RKO (cell line): Measurements from ENCODE around the gene C1GALT1C1.
"Not testable (repeated sequence)": the region's sequence is repeated elsewhere in the genome, so short reads cannot be mapped to it uniquely, and the experiment has no call there.

Experiments used
- DNase-seq: peaks from one replicate; pipeline ENCODE4 v3.0.0-alpha.2; 2016; ENCODE audit warnings: low spot score

C1GALT1C1 gene

GRCh38 chrX:120629667-120630537 lies at the start of gene C1GALT1C1:
TSS of gene C1GALT1C1 (minus strand) at chrX:120630054. CDS start at chrX:120627166, 2,888 bp downstream.
- DNase-seq, result peak; percentile 93

- no peak for DNase-seq
Observed at GRCh38 chrX:120677004-120677652, 47.3 kb upstream of the C1GALT1C1 start.

DNA sequence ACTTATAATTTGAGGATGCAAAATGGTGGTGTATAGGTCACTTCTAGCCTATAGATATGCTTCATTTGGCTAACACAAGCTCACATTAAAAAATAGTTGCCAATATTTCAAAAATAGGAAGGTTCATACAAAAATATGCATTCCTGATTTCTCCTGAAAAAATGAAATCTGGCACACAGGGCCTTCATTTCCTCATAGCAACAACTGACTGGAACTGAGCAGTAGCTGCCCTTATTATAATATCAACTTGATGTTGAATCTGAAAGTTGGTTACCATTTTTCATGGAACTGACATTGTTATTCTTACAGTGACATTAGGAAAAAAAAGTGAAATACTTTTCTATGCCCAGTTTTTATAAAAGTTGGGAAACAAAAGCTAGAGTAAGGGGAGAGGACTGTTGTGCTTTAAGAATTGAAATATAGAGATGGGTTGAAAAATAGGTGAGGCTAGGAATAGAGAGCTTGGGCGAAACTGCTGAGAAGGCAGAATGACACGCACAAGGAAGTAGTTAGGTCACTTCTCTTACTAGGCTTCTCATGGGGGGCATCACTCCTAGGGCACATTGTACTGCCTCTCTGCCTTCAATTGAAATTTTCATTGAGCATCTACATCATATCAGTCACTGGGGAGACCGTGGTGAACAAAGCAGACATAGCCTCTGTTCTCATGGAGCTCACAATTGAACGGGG lies 43.1 kb upstream of the C1GALT1C1 start:
- DNase-seq, result no peak

DNA sequence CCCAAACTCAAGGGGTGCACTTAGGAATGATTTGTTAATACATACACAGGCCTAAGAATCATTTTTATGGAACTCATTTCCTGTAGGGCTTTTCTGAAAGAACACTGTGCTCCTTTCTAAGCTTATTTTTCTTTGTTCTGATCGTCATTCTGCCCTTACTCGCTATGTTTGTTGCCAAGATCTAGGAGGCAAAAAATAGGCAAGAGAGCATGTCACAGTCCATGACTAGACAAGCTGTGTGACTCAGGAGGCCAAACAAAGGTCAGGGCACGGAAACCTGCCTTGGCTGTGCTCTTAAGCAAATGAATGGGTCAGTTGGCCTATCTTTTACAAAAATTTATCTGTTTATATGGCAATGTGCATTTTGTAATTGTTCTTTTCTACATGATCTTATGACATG lies 42.5 kb upstream of the C1GALT1C1 start:
- peak; percentile 73 for DNase-seq

- no peak for DNase-seq
Observed at GRCh38 chrX:120671963-120672362, 42.1 kb upstream of the C1GALT1C1 start.

DNA sequence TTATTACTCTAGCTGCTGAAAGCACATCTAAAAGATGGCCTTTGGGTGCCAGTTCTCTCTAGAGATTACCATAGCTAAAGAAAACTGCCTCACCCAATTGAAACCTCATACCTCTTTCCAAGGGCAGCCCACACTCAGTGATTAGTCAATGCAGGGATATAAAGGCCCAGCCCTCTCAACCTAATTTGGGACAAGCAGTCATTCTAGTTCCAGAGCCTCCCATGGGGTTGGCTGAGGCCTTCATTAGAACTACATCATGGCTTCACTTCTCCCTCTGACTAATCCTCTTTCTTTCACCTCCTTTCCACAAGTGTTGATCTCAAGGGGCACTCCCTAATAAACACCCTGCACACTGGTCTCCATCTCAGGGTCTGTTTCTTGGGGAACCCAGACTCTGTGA lies 38.5 kb upstream of the C1GALT1C1 start:
- no peak for DNase-seq

DNA sequence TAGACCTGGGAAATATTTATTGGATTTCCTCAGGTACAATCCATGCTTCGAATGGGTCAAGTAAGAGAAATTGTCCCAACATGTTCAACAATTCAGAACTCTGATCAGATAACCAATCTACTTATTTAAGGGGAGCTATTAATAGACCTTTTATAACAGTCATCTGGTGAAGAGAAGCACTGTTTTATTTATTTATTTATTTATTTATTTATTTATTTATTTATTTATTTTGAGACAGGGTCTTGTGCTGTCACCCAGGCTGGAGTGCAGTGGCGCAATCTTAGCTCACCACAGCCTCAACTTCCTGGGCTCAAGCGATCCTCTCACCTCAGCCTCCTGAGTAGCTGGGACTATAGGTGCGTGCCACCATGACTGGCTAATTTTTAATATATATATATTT lies 34.7 kb upstream of the C1GALT1C1 start:
- DNase-seq, result not testable (repeated sequence)

DNA sequence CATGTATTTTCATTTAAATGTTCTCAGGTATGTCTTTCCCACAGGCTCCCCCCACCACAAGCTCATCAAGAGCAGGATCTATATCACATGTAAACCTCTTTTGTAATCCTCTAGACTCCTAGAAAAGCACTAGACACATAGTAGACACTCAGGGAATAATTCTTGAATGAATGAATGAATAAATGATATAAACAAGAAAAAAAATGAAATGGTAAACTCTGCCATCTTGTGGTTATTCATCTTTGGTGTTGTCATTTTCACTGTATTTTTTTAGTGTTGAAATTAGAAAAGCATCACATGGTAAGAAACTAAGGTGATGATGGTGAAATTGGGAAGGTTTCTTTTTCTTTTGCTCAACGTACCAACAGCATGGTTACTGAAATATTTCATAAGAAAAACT lies 34.2 kb upstream of the C1GALT1C1 start:
- DNase-seq, result peak; percentile 42

DNA sequence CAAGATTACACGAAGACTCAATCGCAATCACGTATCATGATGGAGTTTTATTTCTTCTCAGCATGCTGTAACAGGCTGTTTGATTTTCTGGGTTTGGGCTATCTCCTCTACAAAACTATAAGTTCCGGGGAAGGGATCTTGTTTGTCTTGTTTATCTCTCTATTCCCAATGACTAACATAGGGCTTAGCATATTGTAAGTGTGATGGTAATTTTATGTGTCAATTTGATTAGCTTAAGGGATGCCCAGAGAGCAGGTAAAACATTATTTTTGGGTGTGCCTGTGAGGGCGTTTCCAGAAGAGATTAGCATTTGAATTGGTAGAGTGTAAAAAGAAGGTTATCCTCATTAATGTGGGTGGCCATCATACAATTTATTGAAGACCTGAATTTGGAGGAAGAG lies 32.8 kb upstream of the C1GALT1C1 start:
- DNase-seq, result no peak

GRCh38 chrX:120660637-120661036 lies 30.8 kb upstream of the C1GALT1C1 start:
- DNase-seq, result no peak

- DNase-seq, result peak; percentile 27
Observed at GRCh38 chrX:120653000-120653399, 23.1 kb upstream of the C1GALT1C1 start.

DNA sequence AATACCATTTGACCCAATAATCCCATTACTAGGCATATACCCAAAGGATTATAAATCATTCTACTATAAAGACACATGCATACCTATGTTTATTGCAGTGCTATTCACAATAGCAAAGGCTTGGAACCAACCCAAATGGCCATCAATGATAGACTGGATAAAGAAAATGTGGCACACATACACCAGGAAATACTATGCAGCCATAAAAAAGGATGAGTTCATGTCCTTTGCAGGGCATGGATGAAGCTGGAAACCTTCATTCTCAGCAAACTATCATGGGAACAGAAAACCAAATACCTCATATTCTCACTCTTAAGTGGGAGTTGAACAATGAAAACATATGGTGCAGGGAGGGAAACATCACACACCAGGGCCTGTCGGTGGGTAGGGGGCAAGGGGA lies 22.4 kb upstream of the C1GALT1C1 start:
- not testable (repeated sequence) for DNase-seq

GRCh38 chrX:120647127-120647526 lies 17.3 kb upstream of the C1GALT1C1 start:
- DNase-seq, result no peak

DNA sequence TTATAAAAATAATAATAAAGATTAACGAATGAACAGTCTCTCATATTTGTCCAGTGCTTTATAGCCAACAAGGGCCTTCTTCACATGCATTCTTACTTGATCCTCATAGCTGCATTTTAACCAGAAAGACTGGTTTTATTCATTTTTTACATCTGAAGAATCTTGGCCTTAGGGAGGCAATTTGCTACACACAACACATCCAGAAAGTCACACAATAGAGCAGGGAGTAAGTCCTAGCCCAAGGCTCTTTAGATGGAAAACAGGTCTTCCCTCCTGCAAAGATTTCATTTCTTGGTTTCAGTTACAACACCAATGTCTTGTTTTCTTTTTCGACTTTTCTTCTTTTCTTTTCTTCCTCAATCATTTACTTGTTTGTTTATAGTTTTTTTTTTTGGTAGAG lies 13.0 kb upstream of the C1GALT1C1 start:
- no peak for DNase-seq

- DNase-seq, result no peak
Observed at GRCh38 chrX:120638619-120639018, 8.8 kb upstream of the C1GALT1C1 start.

- DNase-seq, result no peak
Observed at GRCh38 chrX:120625371-120625770, 4.5 kb downstream of the C1GALT1C1 start.

- no peak for DNase-seq
Observed at GRCh38 chrX:120617996-120618630, 11.7 kb downstream of the C1GALT1C1 start.

GRCh38 chrX:120614816-120615215 lies 15.0 kb downstream of the C1GALT1C1 start:
- no peak for DNase-seq

DNA sequence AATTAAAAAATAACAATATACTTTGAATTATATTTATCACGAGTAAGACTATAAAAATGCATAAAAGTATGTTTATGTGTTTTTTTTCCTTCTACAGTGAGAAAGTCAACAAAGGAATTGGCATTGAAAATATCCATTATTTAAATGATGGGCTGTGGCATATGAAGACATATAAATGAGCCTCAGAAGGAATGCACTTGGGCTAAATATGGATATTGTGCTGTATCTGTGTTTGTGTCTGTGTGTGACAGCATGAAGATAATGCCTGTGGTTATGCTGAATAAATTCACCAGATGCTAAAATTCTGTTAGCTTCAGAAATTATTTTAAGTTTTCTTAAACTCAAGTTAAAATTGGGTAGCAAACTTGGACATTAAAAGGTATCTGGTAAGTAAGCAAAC lies 17.8 kb downstream of the C1GALT1C1 start:
- DNase-seq, result no peak

GRCh38 chrX:120604361-120604782 lies 25.5 kb downstream of the C1GALT1C1 start:
- DNase-seq, result peak; percentile 76

DNA sequence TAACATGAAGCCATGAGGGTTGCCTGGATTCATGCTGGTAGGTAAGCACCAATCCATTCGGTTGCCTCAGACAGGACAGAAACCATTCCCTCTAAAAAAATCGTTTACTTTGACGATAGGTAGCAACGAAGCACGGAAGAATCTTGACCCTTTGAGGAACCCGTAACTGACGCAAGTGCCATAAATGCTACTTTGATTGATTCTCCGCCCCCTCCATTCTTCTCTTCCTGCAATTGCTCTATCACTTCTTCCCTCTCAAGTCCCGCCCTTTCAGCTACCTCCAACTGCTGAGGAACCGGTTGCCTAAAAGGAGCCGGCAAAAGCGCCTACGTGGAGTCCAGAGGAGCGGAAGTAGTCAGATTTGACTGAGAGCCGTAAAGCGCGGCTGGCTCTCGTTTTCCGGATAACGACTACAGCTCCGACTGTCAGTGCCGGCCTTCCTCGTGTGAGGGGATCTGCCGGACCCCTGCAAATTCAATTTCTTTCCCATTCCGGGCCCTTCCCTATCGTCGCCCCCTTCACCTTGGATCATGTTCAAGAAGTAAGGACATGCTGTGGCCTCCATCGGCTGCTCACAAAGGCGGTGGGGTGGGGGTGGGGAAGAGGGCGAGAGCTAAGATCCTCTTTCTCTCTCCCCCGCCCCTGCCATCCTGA lies 26.0 kb downstream of the C1GALT1C1 start, which contains the start of gene MCTS1:
TSS of gene MCTS1 (plus strand) at position 395 of the 654 bp plus-strand sequence. CDS start at position 531, 136 bp downstream.
- DNase-seq, result peak; percentile 91

- DNase-seq, result no peak
Observed at GRCh38 chrX:120585702-120586101, 44.2 kb downstream of the C1GALT1C1 start.
